Measurements from ENCODE around the gene PCP4. TPM values are rescaled to one million over a fixed set of nuclear protein-coding genes. Genes with fewer than 3 reads are reported as not detected.

PCP4 gene
- total RNA-seq, 4 donors from 2014 or later: not detected

DNA sequence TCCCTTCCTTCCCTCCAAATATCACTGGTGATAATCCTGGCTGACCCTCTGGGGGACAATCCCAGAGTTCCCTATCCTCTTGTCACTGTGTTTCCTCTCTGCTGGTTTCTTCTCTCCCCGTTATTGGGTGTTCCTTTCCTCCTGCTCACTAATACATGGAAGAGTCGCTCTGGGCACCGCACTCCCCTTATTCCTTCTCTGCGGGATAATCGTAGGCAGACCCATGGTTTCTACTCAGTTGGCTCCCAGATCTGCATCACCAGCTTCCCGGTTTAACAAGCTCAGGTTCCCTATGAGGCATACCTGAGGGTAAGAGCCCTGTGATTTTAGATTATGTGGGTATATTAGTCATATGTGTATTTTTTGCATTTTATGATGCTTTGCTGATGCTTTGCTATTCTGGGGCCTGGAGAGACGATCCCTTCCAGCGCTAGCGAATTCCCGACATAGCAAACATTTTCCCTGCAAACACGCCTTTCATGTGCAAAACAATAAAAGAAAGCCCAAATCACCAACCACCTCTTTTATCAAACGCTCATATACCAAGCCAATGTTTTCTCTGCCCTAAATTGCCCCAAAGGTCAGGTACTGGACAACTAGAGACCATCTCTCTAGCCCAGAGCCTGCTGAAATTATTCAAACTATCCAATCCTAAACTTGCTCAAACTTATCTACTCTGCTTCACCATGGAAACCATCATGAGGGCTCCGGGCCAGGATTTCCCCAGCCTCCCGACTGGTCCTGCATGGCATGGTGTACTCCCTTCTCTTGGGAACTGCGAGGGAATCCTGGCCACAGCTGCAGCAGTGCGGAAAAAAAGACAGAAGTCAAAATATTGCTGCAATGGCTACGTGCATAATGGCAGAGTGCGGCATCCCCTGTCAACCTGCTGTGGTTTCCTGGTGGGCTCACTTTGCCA is 84.2 kb downstream of the PCP4 start:
- Histone ChIP-seq H3K9me3 (no peaks in the 10 kb centered on the region), H3K4me3 (no peak overlapping the region), H3K27ac (no peak overlapping the region), H3K4me1 (no peaks in the 10 kb centered on the region), H3K27me3 (no peaks in the 10 kb centered on the region), H3K36me3 (no peaks in the 10 kb centered on the region)
- intact Hi-C loops (cut with DNase I; ENCODE audit: low total_unique reads) (no loop called here), in situ Hi-C loops (cut with MboI; ENCODE audit: low sequenced_read_pairs in 4 of 4) (no loop called here)
- TF ChIP-seq POLR2A (IDR thresholded peaks at IDR 0.05): no peak
- TF ChIP-seq, protein P1, sequence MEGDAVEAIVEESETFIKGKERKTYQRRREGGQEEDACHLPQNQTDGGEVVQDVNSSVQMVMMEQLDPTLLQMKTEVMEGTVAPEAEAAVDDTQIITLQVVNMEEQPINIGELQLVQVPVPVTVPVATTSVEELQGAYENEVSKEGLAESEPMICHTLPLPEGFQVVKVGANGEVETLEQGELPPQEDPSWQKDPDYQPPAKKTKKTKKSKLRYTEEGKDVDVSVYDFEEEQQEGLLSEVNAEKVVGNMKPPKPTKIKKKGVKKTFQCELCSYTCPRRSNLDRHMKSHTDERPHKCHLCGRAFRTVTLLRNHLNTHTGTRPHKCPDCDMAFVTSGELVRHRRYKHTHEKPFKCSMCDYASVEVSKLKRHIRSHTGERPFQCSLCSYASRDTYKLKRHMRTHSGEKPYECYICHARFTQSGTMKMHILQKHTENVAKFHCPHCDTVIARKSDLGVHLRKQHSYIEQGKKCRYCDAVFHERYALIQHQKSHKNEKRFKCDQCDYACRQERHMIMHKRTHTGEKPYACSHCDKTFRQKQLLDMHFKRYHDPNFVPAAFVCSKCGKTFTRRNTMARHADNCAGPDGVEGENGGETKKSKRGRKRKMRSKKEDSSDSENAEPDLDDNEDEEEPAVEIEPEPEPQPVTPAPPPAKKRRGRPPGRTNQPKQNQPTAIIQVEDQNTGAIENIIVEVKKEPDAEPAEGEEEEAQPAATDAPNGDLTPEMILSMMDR (IDR thresholded peaks at IDR 0.05 in 4 of 5, conservative IDR thresholded peaks at IDR 0.05 in 1 of 5): no peak
- ATAC-seq (no peak), DNase-seq (no peak)

DNA sequence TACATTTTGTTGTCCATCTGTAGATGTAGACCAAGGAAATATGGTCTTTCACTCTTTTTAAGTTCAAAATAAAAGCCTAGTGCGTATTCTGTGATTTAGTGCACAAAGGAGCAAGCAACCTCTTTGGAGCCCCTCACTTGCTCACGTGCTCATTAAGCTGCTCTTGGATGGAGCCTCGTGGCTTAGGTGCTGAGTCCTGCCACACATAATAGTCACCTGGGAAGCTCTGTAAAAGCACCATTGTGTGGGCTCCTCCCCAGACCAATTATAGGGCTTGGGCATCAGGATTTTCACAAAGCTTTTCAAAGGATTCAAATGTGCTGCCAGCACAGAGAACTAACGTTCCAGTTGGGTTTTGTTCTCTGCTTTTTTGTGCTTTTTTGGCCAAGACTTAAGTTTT is 85.0 kb downstream of the PCP4 start:
- TF ChIP-seq POLR2A (IDR thresholded peaks at IDR 0.05): no peak
- TF ChIP-seq, protein P1 (IDR thresholded peaks at IDR 0.05 in 4 of 5, conservative IDR thresholded peaks at IDR 0.05 in 1 of 5): no peak
- Histone ChIP-seq H3K4me1 (no peaks in the 10 kb centered on the region), H3K36me3 (no peaks in the 10 kb centered on the region), H3K27ac (no peak overlapping the region), H3K9me3 (no peaks in the 10 kb centered on the region), H3K4me3 (no peak overlapping the region), H3K27me3 (no peaks in the 10 kb centered on the region)
- DNase-seq: no peak
- intact Hi-C loops (cut with DNase I; ENCODE audit: low total_unique reads): no loop called here
- in situ Hi-C loops (cut with MboI; ENCODE audit: low sequenced_read_pairs in 4 of 4): no loop called here
- no peak for ATAC-seq

DNA sequence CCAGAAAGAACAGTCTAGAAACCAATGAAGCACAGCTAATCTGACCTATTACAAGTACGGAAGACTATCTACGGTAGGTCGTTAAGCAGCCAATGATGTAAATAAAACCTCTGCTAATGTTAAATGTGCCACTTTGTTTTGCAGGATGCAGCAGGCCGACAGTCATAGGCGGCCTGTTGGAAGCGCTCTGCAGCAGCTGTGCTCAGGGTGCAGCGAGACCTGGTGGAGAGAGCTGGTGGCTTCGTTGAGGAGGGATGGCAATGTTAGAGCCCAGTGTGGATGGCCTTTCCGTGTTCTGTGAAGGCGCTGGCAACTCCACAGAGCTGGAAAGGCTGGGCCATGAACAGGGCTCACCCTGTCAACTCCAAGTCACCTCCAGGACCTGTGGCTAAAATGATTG is 87.3 kb downstream of the PCP4 start:
- Histone ChIP-seq H3K27me3 (no peaks in the 10 kb centered on the region), H3K9me3 (no peaks in the 10 kb centered on the region), H3K27ac (no peak overlapping the region), H3K4me3 (no peak overlapping the region), H3K36me3 (no peaks in the 10 kb centered on the region), H3K4me1 (no peaks in the 10 kb centered on the region)
- no peak for ATAC-seq
- intact Hi-C loops (cut with DNase I; ENCODE audit: low total_unique reads) (no loop called here), in situ Hi-C loops (cut with MboI; ENCODE audit: low sequenced_read_pairs in 4 of 4) (no loop called here)
- TF ChIP-seq, protein P1 (IDR thresholded peaks at IDR 0.05 in 4 of 5, conservative IDR thresholded peaks at IDR 0.05 in 1 of 5): no peak
- TF ChIP-seq POLR2A (IDR thresholded peaks at IDR 0.05): no peak
- DNase-seq: no peak

DNA sequence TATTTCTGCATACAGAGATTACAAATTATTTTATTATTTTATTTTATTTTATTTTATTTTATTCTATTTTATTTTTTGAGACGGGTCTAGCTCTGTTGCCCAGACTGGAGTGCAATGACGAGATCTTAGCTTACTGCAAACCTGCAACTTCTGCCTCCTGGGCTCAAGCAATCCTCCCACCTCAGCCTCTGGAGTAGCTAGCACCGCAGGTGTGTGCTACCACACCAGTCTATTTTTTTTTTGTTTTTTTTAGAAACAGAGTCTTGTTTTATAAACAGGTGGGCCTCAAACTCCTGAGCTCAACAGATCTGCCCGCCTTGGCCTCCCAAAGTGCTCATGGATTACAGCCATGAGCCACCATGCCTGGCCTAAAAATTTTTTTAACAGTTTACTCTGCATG is 88.1 kb downstream of the PCP4 start:
- Histone ChIP-seq H3K4me3 (no peak overlapping the region), H3K4me1 (no peaks in the 10 kb centered on the region), H3K9me3 (no peaks in the 10 kb centered on the region), H3K36me3 (no peaks in the 10 kb centered on the region), H3K27ac (no peak overlapping the region), H3K27me3 (no peaks in the 10 kb centered on the region)
- ATAC-seq (no peak), DNase-seq (no peak)
- in situ Hi-C loops (cut with MboI; ENCODE audit: low sequenced_read_pairs in 4 of 4) (no loop called here), intact Hi-C loops (cut with DNase I; ENCODE audit: low total_unique reads) (no loop called here)
- no peak for TF ChIP-seq POLR2A (IDR thresholded peaks at IDR 0.05)
- TF ChIP-seq, protein P1 (IDR thresholded peaks at IDR 0.05 in 4 of 5, conservative IDR thresholded peaks at IDR 0.05 in 1 of 5): no peak

Measured in gastrocnemius medialis (tissue), 4 donors.